T-helper 17 cell (primary cell): Measurements from ENCODE around the gene SPATA32. TPM values are rescaled to one million over a fixed set of nuclear protein-coding genes. Genes with fewer than 3 reads are reported as not detected.
A peak's percentile ranks its signal among the peaks of the same experiment; 100 is the strongest.

Source experiments
- ATAC-seq: fragments of 150-1000 bp; cut with Tn5 transposase; 2 replicates; pipeline ENCODE4 v1.10.0; 2021; ENCODE audit warnings: mild to moderate bottlenecking, moderate library complexity
- DNase-seq, 3 donors: peaks; one replicate each; pipeline versions ENCODE4 v3.0.0 to v3.0.0-alpha.2; 2020 to 2021
- H3K9me3 ChIP-seq: one replicate; pipeline ENCODE4 v1.7.0; 2013; ENCODE audit warnings: low read length, mild to moderate bottlenecking; ENCODE audit not compliant: control insufficient read depth, poor library complexity, severe bottlenecking
- H3K27ac Mint-ChIP-seq: one replicate; pipeline ENCODE4 v1.8.0; 2022; ENCODE audit warnings: mild to moderate bottlenecking, moderate library complexity, mixed read lengths
- H3K27me3 Mint-ChIP-seq: one replicate; pipeline ENCODE4 v1.8.0; 2022; ENCODE audit warnings: mixed read lengths
- H3K36me3 Mint-ChIP-seq: one replicate; pipeline ENCODE4 v1.8.0; 2022; ENCODE audit warnings: low read depth, mixed read lengths
- H3K4me1 Mint-ChIP-seq: one replicate; pipeline ENCODE4 v1.8.0; 2022; ENCODE audit warnings: mild to moderate bottlenecking, mixed read lengths
- H3K4me3 Mint-ChIP-seq: one replicate; pipeline ENCODE4 v1.8.0; 2022; ENCODE audit warnings: mild to moderate bottlenecking, moderate library complexity, mixed read lengths
- total RNA-seq, 4 donors: library from RNA in 2 of 4; stranded (reverse) in 2 of 4; gene quantifications; one replicate each; pipeline ENCODE4 v1.2.3 and lab custom pipeline; 2022 to 2026

The SPATA32 gene
- total RNA-seq, 2 donors from 2014 or later = 0.17 TPM; not detected in 1

DNA sequence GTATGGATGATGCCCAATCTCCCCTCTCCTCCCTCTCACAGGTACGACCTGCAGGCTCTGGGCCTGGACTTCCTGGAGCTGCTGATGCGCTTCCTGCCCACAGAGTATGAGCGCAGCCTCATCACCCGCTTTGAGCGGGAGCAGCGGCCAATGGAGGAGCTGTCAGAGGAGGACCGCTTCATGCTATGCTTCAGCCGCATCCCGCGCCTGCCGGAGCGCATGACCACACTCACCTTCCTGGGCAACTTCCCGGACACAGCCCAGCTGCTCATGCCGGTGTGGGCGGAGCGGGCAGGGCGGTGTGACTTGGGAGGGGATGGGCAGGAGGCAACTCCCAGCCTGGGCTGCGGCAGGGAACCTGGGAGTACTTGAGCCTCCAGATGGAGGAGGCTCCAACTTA, 18.1 kb downstream of the SPATA32 start:
- ATAC-seq (no peak), DNase-seq (no peak)
- peaks cover 3% of the 10 kb centered on the region for H3K36me3 Mint-ChIP-seq
- H3K4me3 Mint-ChIP-seq = no peak overlapping the region
- H3K27ac Mint-ChIP-seq = peak overlapping the region; percentile 2
- H3K4me1 Mint-ChIP-seq = peaks cover 36% of the 10 kb centered on the region
- no peaks in the 10 kb centered on the region for H3K9me3 ChIP-seq
- no peaks in the 10 kb centered on the region for H3K27me3 Mint-ChIP-seq

DNA sequence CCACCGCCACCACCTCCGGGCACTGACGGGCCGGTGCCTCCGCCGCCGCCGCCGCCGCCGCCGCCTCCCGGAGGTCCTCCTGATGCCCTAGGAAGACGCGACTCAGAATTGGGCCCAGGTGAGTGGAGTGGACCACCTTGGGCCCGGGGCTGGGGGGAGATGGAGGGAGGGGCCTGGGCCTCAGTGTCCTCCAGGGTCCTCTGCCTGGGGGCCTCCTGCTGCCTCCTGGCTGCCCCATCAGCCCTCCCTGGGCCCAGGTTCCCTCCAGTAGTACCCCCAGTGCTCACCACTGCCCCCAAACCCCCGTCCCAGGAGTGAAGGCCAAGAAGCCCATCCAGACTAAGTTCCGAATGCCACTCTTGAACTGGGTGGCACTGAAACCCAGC, 19.9 kb downstream of the SPATA32 start:
- H3K9me3 ChIP-seq = no peaks in the 10 kb centered on the region
- H3K4me3 Mint-ChIP-seq = no peak overlapping the region
- H3K27me3 Mint-ChIP-seq = no peaks in the 10 kb centered on the region
- ATAC-seq = no peak
- peaks cover 35% of the 10 kb centered on the region for H3K4me1 Mint-ChIP-seq
- no peak for DNase-seq
- no peak overlapping the region for H3K27ac Mint-ChIP-seq
- H3K36me3 Mint-ChIP-seq = peaks cover 12% of the 10 kb centered on the region

DNA sequence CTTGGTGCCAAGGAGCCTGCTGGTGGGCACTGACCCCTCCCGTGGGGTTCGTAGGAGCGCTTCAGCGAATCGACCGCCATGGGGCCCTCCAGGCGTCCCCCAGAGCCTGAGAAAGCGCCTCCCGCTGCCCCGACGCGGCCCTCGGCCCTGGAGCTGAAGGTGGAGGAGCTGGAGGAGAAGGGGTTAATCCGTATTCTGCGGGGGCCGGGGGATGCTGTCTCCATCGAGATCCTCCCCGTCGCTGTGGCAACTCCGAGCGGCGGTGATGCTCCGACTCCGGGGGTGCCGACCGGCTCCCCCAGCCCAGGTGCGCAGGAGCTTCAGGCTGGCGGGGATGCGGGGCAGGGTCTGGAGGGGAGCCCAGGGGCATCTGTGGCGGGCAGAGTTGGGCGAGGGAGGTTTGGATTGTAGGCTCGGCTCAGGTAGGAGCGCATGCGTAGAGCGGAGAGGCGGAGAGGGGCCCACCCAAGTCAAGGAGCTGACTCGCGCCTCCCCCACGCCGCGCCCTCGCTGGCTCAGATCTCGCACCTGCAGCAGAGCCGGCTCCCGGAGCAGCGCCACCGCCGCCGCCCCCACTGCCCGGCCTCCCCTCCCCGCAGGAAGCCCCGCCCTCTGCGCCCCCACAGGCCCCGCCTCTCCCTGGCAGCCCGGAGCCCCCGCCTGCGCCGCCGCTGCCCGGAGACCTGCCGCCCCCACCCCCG, 20.4 kb downstream of the SPATA32 start:
- H3K4me1 Mint-ChIP-seq = peaks cover 32% of the 10 kb centered on the region
- DNase-seq (no peak), ATAC-seq (no peak)
- no peaks in the 10 kb centered on the region for H3K27me3 Mint-ChIP-seq
- no peak overlapping the region for H3K4me3 Mint-ChIP-seq
- peak overlapping the region; percentile 21 for H3K27ac Mint-ChIP-seq
- peaks cover 12% of the 10 kb centered on the region for H3K36me3 Mint-ChIP-seq
- no peaks in the 10 kb centered on the region for H3K9me3 ChIP-seq

DNA sequence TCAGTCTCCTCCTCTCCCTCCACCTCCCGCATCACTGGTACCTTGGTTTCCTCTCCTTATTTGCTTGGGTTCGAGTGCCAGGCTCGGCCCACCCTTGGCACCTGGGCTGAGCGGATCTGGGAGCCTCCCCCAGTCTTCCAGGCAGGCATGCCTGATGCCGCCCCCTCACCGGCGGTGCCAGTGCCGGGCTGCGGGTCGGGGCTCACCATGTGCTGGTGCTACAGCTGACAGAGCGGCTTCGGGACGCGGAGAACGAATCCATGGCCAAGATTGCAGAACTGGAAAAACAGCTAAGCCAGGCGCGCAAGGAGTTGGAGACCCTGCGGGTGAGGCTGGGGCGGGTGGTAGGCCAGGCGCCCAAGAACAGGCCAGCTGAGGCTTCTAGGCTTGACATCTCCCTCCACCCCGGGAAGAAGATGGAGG, 21.0 kb downstream of the SPATA32 start:
- Mint-ChIP-seq H3K27ac (peak overlapping the region; percentile 21), H3K27me3 (no peaks in the 10 kb centered on the region), H3K4me3 (no peak overlapping the region), H3K36me3 (peaks cover 12% of the 10 kb centered on the region), H3K4me1 (peaks cover 29% of the 10 kb centered on the region)
- H3K9me3 ChIP-seq = no peaks in the 10 kb centered on the region
- ATAC-seq (no peak), DNase-seq (no peak)

DNA sequence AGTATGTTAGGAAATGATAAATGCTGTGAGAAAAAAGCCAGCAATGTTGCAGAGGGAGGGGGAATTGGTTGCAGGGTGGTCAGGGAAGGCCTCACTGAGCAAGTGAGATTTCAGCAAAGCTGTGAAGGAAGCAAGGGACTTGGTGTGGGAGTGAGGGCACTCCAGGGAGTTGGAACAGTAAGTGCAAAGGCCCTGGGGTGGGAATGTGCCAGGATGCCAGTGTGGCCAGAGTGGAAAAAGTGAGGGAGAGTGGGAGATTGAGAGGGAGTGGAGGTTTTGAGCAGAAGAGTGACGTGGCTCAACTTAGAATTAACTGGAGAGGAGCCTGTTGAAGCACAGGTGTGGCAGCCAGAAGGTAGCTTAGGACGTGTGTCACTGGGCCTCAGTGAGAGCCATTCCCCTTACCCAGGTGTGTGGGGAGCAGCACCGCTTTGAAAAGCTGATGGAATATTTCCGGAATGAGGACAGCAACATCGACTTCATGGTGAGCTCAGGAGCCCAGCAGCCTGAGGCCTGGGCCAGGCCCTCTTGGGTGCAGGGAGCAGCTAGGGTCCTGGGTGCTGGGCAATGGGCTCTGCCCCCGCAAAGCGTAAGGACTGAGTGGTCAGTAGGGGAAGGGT, 23.6 kb downstream of the SPATA32 start:
- peaks cover 12% of the 10 kb centered on the region for H3K36me3 Mint-ChIP-seq
- peaks cover 46% of the 10 kb centered on the region for H3K4me1 Mint-ChIP-seq
- no peaks in the 10 kb centered on the region for H3K27me3 Mint-ChIP-seq
- ATAC-seq (no peak), DNase-seq (no peak)
- H3K27ac Mint-ChIP-seq = peak overlapping the region; percentile 88
- no peak overlapping the region for H3K4me3 Mint-ChIP-seq
- no peaks in the 10 kb centered on the region for H3K9me3 ChIP-seq

DNA sequence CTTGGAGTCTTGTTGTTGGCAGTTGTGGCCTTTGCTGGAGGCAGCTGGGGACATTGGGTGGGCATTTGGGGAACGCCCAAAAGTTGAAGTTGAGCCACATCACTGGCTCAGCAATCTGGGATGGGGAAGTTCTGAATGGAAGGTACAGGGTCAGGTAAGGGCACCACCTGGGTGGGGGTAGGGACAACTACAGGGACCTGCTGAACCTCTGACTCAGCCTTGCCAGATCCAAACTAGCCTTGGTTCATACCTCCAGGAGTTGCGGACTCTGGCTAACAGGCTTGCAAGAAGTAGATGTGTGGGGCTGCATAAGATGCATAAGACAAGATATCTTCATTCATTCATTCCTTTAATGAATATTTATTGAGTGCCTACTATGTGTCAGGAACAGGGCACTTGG, 24.2 kb downstream of the SPATA32 start:
- DNase-seq (no peak), ATAC-seq (no peak)
- Mint-ChIP-seq H3K4me1 (peaks cover 46% of the 10 kb centered on the region), H3K27me3 (no peaks in the 10 kb centered on the region), H3K27ac (peak overlapping the region; percentile 88), H3K36me3 (peaks cover 12% of the 10 kb centered on the region), H3K4me3 (peak overlapping the region; percentile 12)
- no peaks in the 10 kb centered on the region for H3K9me3 ChIP-seq

DNA sequence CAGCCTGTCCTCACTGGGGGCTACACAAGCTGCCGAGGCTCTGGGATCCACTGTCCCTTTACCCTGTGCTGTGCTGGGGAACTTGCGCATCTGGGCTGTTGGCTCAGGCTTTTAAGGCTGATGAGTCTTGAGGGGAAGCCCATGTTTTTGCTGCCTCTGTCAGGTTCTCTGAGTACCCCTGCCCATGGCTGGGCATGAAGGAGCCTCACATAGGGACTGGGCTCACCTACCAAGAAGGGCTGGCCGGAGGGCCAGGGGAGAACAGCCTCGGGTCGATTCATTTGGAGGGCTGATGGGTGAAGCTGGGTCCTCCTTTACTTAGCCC, 25.6 kb downstream of the SPATA32 start:
- DNase-seq (no peak), ATAC-seq (no peak)
- no peaks in the 10 kb centered on the region for H3K9me3 ChIP-seq
- Mint-ChIP-seq H3K27me3 (no peaks in the 10 kb centered on the region), H3K36me3 (peaks cover 12% of the 10 kb centered on the region), H3K27ac (no peak overlapping the region), H3K4me3 (no peak overlapping the region), H3K4me1 (peaks cover 52% of the 10 kb centered on the region)

DNA sequence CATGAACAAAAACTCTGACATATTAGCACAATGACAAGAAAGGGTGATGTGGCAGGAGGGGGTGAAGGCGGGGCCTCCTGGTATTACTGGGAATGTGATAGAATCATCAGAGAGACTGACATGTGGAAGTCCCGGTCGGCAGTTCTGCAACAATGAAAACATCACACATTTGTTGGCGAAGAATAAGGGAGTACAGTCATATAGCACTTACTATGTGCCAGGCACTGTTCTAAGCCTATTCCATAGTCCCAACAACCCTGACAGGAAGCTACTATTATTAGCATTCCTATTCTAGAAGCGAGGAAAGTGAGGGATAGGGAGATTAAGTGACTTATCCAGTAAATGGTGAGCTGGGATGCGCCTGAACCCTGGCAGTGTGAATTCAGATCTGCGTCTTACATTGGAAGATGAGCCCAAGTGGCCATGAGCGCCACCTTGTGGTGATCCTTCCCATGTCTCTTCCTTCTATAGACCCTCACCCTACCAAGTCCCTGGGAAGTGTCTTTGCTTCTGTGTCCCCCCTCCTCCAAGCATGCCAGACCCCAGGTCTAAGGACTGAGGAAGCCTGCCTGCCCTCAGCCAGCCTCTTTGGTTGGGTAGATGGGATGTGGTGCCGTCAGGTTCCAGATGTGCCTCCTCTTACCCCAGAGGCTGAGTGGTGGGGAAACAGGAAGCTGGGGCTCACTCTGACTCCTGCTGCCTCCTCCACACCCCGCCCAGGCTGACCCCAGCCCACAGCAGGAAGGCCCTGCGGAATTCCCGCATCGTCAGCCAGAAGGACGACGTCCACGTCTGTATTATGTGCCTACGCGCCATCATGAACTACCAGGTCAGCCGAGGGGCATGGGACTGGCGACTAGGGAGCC, 26.2 kb downstream of the SPATA32 start:
- peak; percentile 64 to 73 (median 67) for DNase-seq
- H3K4me1 Mint-ChIP-seq = peaks cover 54% of the 10 kb centered on the region

DNA sequence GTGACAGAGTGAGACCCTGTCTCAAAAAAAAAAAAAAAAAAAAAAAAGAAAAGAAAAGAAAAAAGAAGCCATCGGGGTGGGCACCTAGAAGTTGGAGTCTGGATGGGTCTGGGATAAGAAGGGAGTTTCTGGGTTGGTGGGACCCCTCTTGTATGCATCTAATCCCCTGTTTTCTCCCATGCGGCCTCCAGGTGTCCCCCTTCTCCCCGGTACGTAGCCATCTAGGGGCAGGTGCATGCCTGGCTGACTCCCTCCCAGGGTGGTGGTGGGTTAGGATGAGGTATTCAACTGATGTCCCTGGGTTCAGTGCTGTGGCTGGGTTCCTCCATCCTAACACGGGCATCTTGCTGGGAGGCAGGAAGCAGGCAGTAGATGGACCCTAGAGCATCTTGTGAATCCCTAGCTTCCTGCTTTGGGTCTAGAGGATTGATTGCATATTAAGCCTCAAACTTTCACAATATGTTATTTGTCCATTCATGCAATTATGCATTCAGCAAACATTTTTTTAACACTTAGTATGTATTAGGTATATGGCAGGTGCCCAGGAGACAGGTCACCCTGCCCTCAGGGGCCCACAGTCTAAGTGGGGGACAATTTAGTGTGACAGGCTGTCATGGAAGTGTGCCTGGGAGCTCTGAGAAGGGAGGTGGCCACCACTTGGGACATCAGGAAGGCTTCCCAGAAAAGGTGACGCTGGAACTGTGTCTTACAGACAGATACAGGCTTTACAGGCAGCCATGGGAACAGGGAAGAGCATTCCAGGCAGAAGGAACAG, 27.1 kb downstream of the SPATA32 start:
- Mint-ChIP-seq H3K4me1 (peaks cover 56% of the 10 kb centered on the region), H3K4me3 (peak overlapping the region; percentile 41), H3K36me3 (peaks cover 8% of the 10 kb centered on the region), H3K27me3 (no peaks in the 10 kb centered on the region), H3K27ac (peak overlapping the region; percentile 100)
- ATAC-seq (peak; percentile 71), DNase-seq (peak in 1 of 3 donors; percentile 40)
- no peaks in the 10 kb centered on the region for H3K9me3 ChIP-seq

More for the DNA sequence above, 26.2 kb downstream of the SPATA32 start:
- no peak overlapping the region for H3K4me3 Mint-ChIP-seq
- no peaks in the 10 kb centered on the region for H3K27me3 Mint-ChIP-seq
- H3K27ac Mint-ChIP-seq = peak overlapping the region; percentile 100
- H3K36me3 Mint-ChIP-seq = peaks cover 12% of the 10 kb centered on the region
- no peaks in the 10 kb centered on the region for H3K9me3 ChIP-seq
- ATAC-seq = peak; percentile 72

DNA sequence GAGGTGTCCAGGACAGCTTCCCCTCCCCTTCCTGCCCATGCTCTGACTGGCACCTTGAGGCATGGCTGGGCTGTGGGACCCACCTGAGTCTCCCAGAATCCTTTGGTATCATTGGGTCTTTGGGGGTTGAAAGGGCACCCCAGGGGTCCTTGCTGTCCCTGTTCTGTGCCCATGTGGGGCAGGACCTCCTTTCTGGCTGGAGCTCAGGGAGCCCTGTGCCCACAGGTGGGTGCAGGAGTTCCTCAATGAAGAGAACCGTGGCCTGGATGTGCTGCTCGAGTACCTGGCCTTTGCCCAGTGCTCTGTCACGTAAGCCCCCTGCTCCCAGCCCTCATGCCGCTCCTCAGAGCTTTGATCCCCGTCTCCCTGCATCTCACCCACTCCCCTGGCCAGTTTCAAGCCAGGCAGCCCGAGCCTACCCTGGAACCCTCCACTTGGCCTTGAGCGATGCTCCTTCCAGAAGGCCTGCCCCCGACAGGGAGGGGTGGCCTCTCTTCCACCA, 28.4 kb downstream of the SPATA32 start:
- ATAC-seq (no peak), DNase-seq (no peak)
- Mint-ChIP-seq H3K27me3 (no peaks in the 10 kb centered on the region), H3K36me3 (peaks cover 8% of the 10 kb centered on the region), H3K4me1 (peaks cover 57% of the 10 kb centered on the region), H3K27ac (peak overlapping the region; percentile 100), H3K4me3 (no peak overlapping the region)
- no peaks in the 10 kb centered on the region for H3K9me3 ChIP-seq

DNA sequence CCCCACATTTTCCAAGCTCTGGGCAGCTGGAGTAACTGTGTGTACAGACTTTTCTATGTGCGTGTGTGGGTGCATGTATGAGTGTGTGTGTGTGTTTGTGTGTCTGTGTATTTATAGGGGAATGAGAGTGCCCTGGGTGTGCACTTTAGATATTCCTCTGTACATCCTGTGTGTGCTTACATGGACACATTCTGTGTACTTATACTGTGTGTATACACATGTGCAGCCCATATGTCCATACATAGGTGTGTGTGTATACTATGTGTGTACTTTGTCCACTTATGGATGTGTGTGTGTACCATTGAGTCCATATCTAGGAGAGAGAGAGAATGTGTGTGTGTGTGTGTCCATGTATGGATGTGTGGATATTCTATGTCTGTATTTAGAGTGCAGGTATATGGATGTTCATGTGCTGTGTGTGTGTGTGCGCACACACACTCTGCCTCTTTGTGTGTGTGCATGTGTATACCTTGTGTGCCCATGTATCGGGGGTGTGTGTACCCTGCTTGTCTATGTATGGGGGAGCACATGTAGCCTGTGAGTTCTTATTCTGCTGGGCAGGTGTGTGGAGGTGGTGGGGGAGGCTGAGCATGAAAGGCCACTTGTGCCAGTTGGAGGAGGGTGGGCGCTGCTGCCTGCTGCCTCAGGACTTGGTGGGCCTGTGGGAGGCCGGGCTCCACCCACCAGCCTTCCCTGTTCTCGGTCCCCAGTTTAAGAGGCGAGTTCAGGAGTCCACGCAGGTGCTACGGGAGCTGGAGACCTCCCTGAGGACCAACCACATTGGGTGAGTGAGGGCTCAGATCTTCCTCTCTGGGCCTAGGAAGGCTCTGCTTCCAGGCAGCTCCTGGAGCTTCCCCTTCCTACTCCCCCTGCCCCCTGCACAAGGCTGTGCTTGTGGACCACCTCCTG, 29.1 kb downstream of the SPATA32 start:
- Mint-ChIP-seq H3K4me1 (peaks cover 59% of the 10 kb centered on the region), H3K27ac (peak overlapping the region; percentile 100), H3K27me3 (no peaks in the 10 kb centered on the region), H3K36me3 (peaks cover 2% of the 10 kb centered on the region), H3K4me3 (peak overlapping the region; percentile 31)
- no peak for DNase-seq
- H3K9me3 ChIP-seq = no peaks in the 10 kb centered on the region
- no peak for ATAC-seq
